ENCODE measurements around the gene TMEM63A.
"Not testable (repeated sequence)": the region's sequence is repeated elsewhere in the genome, so short reads cannot be mapped to it uniquely, and the experiment has no call there.

The TMEM63A gene

DNA sequence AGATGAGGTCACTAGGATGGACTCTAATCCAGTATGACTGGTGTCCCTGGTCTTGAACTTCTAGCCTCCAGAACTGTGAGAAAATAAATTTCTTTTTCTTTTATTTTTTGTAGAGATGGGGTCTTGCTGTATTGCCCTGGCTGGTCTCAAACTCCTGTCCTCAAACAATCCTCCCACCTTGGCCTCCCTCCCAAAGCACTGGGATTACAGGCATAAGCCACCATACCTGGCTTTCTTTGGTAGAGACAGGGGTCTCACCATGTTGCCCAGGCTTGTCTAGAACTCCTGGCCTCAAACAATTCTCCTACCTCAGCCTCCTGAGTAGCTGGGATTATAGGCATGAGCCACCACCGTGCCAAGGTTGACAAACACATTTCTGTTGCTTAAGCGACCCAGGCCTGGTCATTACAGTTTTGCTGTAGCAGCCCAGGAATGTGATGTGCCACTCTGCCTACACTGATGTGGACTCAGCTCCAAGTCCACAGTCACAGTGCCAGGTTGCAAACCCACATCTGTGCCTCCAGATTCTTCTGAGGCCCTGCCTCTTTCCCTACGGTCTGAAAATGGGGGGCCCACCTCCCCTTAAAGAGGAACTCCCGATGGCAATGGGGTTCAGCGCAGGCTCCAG, 25.9 kb upstream of the TMEM63A start:
- no peak for DNase-seq

DNA sequence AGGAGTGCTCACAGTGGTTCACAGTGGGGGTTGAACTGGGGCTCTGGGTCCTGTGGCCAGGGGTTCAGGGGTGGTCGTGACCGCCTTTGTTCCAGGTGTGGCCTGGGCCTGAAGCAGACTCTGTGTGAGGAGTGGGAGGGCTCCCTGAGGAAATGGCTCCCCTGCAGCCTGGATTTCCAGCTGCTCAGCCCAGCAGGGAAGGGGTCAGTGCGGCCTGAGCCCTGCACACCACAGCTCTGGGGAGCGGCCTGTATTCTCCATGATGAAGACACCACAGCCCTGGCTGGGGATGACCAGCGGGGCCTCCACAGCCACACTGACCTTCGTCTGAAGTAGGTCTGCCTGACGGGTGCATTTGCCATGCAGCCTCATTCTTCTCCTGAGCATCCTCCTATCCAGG, 25.2 kb upstream of the TMEM63A start:
- no peak for DNase-seq

DNA sequence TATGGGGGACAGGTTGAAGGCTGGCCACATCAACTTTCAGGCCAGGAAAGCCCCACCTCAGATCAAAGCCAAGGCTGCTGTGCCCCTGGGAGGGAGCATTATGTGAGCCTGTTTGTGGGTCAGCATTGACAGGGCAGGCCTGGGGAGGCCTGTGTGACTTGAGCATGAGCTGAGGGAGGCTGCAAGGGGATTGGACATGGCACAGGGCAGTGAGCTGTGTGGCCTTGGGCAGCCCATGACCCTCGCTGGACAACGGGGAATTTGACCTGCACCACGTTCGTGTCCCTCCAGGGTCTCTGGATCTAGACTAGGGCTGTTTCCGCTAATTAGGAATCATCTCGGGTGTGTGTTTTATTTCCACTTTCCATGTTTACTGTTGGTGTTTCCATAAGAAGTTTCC, 24.3 kb upstream of the TMEM63A start:
- no peak for DNase-seq

DNA sequence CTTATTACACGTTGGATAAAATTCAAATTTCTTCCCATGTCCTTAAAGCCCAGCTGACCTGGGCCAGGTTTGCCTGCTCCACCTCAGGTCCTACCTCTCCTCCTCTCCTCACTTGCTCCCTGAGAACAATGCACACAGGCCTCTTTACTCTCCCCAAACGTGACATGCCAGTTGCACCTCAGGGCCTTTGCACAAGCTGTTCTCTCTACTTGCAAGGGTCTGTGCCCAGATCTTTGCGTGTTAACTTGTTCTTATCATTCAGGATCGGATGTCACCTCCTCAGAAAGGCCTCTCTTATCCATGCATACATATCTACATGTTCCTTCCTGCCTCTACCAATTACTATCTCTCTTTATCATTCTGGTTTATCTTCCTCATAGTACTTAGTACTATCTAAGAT, 21.4 kb upstream of the TMEM63A start:
- no peak for DNase-seq

DNA sequence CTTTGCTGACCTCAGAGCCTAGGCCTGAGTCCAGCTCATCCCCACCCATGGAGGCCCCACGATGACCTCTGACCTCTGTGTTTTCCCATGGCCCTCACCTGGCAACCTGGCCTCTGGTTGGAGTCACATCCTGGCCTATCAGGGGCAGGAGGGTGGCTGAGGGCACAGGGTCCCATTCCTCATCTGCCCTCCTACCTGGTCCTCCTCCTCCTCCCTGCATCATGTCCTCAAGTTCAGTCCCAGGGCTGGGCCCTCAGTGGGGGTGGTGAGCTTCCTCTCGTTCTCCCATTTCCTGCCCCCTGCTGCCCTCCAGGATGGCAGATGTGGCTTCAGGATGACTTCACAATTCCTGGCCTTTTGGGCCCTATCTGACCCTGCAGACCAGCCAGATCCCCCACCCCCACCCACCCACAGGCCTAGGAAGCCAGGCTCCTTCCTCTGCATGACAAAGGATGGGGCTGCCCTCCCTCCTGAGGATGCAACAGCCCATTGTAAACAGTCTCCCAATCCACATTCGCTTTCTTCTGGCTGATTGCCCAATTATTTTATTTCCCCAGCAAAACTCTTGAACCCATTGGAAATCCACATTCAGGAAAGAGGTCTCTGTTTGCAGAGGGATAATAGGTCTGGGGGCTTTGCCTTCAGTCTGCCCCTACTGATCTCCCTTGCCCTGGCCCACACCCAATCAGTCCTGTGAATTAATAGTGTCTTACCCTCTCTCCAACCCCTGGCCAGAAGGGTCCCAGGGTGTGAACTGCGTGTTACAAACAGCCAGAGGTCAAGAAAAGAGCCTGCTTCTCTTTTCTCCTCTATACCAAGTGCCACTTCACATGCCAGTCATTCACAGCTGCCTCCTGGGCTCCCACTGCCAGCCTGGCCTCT, 17.1 kb upstream of the TMEM63A start:
- DNase-seq = no peak

DNA sequence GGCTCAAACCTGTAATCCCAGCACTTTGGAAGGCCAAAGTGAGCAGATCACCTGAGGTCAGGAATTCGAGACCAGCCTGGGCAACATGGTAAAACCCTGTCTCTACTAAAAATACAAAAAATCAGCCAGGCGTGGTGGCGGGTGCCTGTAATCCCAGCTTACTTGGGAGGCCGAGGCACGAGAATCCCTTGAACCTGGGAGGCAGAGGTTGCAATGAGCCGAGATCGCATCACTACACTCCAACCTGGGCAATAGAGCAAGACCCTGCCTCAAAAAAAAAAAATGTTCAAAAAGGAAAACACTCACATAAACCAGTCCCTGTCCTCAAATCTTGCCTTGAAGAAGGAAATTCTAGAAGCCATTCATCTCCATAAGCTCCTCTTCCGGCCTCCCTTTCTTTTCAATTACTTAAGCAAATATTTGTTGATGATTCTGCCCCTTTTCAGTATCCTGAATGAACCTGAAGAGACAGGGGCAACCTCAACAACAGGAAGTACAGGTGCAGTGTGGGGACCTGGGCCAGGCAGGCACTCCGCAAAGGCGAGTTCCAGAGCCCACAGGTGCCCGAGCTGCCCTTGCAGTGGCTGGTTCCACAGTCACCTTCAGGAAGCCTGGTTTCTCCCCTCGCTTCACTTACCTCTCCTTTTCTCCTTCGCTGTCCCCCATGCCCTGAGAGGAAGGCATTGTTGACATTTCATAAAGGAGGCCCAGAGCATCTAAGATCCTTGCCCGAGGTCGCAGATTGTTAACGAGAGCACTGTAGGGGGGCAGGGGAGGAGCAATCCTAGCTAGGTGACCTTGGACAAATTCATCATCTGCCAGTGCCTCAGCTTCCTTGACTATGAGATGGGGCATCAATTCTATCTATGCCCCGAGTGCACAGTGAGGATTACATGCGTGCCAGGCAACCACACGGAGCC, 15.7 kb upstream of the TMEM63A start:
- peak; percentile 16 for DNase-seq

DNA sequence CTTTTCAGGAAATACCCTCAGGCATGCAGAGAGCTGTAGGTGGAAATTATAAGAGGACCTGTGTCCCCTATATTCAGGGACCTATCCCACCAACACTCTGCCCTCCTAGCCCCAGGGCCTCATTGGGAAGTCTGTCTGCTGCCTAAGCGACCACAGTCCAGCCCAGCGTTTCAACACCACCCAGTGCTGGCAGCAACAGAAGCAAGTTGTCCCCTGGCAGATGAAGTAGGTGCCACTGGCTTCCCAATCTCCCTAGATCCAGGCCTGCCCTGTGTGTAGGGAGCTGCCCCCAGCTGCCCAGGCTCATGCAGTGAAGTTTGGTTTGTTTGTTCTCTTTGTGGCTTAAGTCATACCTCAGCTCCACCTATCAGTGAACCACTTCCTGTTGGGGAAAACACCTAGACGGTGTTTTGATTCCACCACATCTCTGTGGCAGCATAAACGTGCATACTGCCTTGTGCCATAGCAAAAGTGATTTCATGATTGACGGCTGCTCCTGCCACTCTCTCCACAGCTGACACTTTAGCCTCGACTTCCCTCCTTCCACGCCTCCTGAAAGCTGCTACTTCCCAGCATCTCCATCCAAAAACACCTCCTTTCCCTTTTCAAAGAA, 14.9 kb upstream of the TMEM63A start:
- DNase-seq = no peak

DNA sequence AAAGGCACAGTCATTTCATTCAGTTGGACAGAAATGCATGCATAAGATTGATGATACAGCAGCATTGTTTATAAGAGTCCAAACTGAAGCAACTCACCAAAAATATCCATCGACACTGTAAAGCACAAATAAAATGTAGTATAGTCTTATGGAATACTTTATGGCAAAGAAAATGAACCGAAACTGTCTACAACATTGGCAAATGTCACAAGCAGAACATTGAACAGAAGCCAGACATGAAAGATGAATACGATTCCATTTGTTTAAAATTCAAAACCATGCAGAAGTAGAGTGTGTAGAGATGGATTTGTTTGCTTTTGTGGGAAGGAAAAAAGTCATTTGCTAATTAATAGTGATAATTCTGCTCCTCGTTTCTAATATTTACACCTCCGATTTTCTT, 14.3 kb upstream of the TMEM63A start:
- no peak for DNase-seq

DNA sequence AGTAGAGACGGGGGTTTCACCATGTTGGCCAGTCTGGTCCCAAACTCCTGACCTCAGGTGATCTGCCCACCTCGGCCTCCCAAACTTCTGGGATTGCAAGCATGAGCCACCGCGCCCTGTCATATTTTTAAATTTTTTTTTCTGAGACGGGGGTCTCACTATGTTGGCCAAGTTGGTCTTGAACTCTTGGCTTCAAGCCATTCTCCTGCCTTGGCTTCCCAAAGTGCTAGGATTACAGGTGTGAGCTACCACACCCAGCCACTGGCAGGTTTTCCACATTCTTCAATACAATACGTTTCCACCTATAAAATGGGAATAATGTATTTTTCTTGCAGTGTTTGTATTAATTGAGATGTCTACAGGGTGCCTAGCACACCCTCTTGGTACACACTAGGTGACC, 10.1 kb upstream of the TMEM63A start:
- DNase-seq = no peak

DNA sequence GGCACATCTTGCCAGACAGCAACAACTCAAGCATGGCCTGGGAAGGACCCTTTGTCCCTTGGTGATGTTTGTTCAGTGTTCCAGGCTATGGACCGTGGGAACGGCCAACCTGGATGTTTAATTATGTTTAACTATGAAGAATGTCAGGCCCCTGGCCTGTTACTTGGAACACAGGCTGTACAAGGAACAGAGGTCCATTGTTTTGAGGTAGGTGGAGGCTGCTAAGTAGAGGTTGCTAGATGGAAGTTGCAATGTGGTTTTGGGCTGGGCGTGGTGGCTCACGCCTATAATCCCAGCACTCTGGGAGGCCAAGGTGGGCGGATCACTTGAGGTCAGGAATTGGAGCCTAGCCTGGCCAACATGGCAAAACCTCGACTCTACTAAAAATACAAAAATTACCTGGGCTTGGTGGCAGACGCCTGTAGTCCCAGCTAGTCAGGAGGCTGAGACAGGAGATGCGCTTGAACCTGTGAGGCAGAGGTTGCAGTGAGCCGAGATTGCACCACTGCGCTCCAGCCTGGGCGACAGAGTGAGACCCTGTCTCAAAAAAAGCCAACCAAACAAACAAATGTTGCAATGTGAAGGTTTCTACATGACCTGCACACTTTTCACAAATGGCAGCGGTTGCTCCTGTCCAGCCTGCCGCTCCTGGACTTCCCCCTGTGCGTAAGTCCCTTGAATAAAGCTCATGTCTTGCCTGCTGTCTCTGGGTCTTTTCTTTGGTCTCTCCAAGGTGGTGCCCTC, 9.2 kb upstream of the TMEM63A start:
- DNase-seq = no peak

DNA sequence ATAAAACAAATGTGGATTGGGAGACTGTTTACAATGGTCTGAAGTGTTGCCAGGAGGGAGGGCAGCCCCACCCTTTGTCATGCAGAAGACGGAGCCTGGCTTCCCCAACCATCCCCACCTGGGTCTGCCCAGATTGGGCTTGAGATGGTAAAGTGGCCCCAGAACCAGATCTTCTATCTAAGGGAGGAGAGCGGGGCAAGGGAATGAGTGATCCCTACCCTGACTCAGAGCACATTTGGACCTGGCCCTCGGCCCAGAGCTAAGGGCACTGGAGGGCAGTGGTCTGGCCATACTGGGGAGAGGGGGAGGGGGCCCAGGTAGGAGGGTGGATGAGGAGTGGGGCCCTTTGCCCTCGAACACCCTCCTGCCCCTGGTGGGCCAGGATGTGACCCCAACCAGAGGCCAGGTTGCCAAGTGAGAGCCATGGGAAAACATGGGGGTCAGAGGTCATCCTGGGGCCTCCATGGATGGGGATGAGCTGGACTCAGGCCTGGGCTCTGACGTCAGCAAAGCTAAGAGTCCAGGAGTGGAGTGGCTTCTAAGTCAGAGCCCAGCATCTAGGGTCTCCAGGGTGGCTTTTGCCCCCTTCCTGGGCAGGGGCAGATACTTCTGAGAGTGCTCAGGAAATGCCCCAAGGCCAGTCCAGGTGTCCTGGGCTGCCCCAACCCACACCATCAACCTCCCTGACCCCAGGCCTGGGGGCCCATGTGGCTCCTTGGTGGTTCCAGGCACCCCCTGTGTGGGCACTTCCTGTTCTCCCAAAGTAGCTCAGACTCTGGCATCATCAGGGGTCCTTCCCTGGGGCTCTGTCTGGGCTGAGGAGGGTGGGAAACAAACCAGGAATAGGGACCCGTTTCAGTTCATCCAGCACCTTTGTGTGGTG, 8.4 kb upstream of the TMEM63A start:
- DNase-seq = no peak

DNA sequence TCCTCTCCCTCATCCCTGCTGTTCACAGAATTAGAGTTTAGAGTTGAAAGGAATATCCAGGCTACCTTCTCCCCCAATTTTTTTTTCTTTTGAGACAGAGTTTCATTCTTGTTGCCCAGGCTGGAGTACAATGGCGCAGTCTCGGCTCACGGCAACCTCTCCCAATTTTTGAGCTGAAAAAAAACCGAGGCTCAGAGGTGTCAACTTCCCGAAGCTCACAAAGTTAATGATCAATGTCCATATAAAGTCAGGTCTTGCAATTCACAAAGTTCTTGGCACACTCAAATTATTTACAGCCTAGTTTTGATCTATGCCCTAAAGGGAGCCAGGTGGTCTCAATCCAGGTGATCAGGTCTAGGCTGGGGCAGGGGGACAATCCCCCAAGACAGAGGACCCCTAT, 7.6 kb upstream of the TMEM63A start:
- DNase-seq = no peak

DNA sequence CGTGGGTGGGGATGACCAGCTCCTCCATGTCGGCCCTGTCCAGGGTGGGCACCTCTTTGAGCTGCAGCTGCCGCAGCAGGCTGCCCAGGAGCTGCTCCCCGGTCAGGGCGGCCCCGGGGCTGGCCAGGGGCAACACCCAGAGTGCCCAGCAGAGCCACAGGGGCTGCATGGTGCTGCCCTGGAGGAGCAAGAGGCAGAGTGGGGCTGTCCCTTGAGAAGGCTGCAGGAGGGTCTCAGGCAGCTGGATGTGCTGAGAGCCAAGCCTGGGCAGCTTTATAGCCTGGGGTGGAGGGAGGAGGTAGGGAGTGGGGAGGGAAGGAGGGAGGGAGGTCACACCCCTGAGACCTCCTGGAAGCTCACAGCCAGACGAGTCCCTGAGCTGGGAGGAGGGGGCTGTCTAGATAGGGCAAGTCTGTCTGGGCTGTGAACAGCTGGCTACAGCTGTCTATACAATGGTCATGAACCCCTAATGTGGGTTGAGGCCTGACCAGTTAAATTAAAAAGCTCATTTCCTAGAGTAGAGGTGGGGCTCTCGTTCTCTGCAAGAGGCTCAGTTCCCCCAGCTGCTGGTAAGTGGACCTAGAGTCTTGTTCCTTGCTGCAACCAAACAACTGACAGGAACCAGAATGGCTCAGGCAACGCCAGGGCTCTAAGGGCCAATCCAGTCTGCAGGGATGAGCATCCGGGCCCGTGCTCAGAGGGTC, 6.9 kb upstream of the TMEM63A start, which contains the start of gene LEFTY1:
Gene LEFTY1 (minus strand): TSS at position 249 of the 704 bp plus-strand sequence. CDS start 80 bp downstream, at position 169.
- no peak for DNase-seq

DNA sequence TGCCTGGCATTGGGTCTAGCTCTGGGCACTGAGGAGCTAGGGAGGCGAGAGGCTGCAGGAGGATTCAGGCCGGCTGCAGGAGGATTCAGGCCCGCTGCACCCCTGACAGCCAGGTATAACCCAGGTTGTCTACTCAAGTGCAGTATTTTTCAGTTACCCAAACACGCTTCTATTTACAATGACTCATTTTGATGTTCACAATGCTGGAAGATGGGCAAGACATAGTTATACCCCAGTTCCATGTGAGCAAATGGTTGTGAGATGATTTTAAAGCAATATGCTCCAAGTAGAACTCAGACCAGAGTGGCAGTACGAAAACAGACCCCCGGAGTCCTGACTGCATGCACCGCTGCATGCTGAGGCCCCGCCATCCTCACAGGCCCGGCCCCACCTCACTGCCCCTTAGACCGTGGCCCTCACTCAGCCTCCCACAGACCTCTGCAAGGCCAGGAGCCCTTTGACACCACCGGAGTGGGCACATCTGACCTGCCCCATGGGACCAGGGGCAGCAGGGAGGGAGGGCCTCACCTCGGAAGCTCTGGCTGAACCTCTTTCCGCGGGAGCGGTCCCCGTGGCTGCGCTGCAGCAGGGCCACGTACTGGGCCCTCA, 6.2 kb upstream of the TMEM63A start:
- DNase-seq = no peak

DNA sequence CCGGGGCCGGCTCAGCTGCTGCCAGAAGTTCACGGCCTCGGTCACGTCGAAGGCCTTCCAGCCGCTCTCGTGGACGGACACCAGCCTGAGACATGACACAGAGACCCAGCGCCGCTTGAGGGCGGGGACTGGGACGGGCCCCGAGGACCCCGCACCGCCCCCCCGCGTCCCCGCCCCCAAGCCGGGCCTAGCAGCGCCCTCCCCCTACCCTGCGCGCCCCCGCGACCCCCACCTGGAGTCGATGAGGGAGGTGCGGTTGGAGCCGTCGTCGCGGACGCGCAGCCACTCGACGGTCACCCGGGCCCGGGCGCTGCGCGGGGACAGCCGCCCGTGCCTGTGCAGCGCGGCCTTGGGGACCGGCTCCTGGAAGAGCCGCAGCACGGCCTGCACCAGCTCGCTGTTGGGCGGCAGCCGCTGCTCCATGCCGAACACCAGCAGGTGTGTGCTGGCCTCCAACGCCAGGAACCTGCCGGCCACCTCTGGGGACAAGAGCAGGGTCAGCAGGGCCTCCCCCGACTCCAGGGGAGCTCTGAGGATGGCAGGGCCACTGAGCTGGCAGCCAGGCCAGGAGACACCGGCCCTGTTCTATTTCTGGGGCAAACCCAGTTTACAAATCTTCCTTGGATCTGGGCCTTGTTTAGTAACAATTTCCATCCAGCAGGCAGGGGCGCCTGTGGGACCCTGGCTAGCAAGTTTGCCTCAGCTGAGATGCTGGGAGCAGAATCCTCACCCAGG, 5.5 kb upstream of the TMEM63A start:
- DNase-seq = not testable (repeated sequence)

DNA sequence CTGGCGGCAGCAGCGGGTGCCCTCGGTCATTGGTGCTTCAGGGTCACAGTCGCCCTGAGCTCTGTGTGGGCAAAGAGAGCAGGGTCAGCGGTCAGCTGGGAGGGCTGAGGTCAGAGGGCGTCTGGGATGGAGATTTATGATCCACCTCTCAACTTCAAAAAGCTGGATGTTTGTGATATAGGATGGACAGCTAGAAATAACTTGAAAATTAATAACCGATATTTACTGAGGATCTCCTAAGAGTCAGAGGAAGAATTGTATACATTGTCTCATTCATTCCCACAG, 4.8 kb upstream of the TMEM63A start:
- DNase-seq = no peak

DNA sequence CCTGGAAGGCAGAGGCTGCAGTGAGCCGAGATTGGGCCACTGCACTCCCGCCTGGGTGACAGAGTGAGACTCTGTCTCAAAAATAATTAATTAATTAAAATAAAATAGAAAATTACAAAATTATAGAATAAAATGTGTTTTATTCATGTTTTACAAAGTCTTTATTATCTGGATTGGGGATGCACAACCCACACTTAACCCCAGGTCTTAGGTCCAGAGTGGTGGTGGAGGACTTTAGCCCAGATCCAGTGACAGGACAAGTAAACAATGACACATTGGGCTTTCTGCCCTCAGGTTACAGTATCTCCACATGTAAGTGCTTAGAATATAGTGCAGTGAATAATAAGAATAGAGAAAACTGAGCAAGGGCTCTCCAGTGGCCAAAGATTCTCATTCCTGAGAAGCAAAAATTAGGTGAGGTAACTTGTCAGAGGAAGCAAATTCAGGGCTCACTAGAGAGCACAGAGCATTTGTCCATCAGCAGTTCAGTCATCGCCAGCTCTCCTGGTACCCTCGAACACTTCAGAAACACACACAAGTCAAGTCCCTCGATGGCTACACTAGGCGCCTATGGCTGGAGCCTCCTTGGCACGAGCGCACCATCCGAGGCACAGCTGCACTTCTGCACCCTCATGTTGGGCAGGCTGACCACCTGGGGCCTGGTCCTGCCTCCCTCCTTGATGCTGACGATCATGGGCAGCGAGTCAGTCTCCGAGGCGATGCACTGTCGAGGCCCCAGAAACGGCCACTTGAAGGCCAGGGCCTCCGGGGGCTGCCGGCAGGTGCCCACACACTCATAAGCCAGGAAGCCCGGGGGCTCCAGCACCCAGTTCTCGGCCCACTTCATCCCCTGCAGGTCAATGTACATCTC, 4.2 kb upstream of the TMEM63A start:
- no peak for DNase-seq

DNA sequence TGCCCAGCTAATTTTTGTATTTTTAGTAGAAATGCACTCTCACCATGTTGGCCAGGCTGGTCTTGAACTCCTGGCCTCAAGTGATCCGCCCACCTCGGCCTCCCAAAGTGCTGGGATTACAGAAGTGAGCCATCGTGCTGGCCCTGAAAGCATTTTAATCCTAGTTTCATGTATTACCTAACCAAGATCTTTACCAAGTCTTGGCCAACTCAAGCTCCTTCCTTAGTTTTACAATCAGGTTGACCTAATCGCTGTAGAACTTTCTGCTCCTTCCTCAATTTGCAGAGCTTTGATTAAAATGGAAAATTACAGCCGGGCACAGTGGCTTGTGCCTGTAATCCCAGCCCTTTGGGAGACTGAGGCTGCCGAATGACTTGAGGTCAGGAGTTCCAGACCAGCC, 3.2 kb upstream of the TMEM63A start:
- no peak for DNase-seq
